ENCODE data around the gene LCP2.
A peak's percentile ranks its signal among the peaks of the same experiment; 100 is the strongest.

The LCP2 gene

DNA sequence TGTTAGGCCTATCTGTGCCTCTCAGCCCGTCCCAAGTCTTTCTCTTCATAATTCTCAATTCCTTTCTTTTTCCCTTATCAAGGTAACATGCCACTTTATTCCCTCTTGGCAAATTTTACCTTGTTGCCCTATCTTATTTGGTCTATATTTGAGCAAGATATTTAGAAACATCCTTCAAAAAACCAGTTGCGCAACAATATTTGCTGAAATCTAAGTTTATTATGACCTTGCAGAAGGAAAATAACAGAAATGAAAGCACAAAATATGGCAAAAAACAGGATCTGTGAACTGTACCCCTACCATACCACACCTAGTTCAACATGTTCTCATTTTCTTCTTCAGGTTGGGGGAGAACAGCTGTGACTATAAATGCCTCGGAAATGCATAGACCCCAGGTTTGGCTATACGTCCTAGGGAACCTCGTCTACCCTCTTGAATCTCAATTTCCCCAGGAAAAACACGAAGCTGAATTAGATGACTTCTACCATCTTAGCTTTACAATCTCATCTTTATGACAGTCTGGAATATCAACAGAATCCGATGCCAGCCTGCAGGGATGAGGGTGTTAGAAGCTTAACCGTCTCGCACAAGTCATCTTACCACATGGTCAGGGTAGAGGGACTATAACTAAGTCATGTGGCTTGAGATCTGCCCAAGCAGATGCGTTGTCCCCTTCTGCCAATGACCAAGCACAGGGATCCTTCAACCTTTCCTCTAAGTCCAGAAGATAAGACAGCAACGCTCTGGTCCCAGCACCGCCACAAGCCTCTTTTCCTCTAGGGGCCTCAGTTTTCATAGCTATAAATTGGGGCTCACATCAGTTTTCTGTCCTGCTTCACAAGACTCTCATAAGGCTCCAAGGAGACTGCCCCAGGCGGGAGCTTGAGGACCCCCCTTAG, 1.3 kb downstream of the LCP2 start:
- DNase-seq (ENCODE audit: low read depth), result no peak

- no peak for DNase-seq (ENCODE audit: low read depth)
These were observed 3.0 kb downstream of the LCP2 start for GRCh38 chr5:170294556-170294955.

- DNase-seq (ENCODE audit: low read depth), result no peak
These were observed 3.5 kb downstream of the LCP2 start for GRCh38 chr5:170294057-170294456.

DNA sequence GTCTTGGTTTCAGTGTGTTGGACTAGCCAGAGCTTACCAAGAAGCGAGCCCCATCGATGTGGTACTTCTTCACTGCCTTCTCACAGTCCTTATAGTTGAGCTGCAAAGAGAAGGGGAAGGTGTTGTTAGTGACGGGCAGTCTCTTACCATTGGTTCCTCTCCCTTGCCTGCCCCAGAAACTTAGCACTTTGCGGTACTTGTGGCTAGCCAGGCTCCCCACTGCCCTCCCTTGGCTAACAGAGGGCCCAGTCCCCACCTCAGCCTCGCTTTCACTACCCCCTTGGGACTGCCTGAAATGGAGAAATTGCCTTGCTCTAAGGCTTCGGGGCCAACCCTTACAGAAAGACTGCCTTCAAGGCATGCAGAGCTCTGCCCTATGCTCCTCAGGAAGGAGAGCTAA, 4.3 kb downstream of the LCP2 start:
- DNase-seq (ENCODE audit: low read depth), result no peak

DNA sequence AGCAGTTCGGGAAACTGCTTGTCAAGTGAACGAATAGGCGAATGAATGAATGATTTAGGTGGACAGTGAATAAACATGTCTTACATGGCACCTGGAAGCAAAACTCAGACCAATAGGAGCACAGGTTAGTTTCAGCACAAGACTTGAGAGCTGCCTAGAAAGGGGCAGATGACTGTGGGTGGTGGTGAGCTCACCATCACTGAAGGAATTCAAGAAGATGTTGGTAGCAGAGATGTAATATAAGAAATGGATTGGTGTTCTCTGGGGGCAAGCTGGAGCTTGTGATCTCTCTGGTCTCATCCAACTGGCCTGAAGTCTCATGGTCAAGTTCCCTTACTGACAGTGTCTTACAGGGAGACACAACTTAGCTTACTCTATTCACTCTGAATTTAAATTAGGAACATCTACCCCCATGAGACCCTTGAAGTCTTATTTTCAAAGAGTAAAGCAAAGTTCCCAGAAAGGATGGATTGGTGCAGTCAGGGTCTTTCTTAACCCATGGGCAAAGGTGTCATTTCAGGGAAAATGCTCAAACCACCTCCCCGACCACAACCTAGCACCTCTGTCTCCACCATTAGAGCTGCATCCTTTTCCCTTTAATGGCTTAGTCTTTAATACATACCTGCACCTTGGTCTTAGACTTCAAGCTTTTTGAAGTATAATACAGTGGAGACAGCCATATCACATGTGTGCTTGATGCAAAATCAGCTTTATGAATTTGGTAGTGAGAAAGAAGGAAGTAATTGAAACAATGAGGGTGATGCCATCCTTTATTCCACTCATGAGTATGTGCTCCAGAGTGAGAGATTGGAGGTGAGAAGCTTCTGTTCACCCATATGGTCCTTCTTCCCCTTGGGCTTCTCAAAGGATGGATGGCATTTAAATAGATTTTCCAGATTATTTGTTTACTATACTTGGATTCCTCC, 5.1 kb downstream of the LCP2 start:
- DNase-seq (ENCODE audit: low read depth), result no peak

DNA sequence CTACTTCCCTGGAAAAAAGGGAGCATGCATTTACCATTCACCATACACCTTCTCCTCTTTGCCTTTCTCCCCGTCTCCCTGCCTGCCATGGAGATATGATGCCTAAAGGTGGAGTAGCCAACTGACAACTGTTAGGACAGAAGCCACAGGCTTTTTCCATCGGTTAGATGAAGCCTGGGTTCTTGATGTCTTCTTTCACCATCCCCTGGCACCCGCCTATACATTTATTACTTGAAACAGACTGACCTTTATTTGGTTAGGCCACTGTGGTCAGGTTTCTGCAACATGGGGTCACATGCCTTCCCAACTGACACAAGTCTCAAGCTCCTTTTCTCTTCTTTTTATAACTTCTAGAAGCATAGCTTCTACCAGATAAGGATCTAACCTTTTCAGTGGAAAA, 7.1 kb downstream of the LCP2 start:
- no peak for DNase-seq (ENCODE audit: low read depth)

DNA sequence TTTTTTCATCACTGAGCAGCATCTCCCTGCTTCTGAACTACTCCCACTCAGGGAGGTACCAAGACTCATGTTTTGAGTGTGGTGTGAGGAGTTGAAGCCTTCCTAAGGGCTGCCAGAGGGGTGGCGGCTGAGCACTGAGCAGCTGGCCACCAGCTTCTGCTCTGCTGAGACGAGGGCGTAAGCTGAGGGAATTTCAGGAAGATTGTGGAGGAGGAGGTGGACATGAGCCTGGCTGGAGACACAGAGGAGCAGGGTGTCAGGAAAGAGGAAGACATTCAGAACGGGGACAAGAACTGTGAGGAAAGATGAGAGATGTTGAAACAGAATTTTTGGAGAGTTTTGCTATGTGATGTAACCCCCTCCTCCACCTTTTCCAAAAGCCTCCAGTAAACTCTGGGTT, 7.8 kb downstream of the LCP2 start:
- no peak for DNase-seq (ENCODE audit: low read depth)

DNA sequence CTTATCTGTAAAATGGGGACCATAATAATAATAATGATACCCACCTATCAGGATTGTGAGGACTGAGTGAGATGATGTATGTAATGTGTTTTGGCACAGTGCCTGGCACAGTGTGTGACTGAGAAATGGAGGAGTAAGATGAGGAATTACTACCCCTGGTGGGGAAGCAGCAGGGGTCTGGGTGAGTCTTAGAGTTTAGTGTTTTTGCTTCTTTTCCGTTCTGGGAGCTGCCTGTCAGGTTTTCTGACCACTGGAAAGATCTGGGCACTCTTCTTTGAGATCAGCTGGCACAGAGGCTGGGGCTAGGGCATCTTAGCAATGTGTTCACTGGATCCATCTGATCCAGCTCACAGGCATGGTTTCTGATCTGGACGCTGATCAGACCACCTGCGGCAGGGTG, 8.5 kb downstream of the LCP2 start:
- DNase-seq (ENCODE audit: low read depth), result no peak

- DNase-seq (ENCODE audit: low read depth), result no peak
These were observed 9.0 kb downstream of the LCP2 start for GRCh38 chr5:170288551-170288950.

- no peak for DNase-seq (ENCODE audit: low read depth)
These were observed 9.4 kb downstream of the LCP2 start for GRCh38 chr5:170288151-170288550.

DNA sequence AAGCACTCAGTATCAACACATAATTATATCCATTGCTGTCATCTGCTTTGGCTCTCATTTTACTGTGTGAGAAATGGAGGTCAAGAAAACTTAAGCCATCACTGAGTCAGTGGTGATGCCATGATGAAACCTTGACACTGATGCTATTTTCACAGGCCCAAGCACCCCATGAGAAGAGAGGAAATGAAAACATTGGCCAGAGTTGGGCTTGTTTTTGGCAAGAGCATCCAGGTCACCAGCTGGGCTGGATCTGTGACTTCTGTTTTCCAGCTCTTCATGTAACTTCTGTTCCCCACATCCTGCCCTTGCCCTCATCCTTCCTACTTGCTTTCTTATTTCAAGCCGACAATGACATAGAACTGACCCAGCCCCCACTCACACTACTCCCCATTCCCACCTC, 10.0 kb downstream of the LCP2 start:
- no peak for DNase-seq (ENCODE audit: low read depth)

GRCh38 chr5:170286386-170286925, 11.1 kb downstream of the LCP2 start:
- DNase-seq (ENCODE audit: low read depth), result no peak

GRCh38 chr5:170285181-170285580, 12.4 kb downstream of the LCP2 start:
- DNase-seq (ENCODE audit: low read depth), result no peak

DNA sequence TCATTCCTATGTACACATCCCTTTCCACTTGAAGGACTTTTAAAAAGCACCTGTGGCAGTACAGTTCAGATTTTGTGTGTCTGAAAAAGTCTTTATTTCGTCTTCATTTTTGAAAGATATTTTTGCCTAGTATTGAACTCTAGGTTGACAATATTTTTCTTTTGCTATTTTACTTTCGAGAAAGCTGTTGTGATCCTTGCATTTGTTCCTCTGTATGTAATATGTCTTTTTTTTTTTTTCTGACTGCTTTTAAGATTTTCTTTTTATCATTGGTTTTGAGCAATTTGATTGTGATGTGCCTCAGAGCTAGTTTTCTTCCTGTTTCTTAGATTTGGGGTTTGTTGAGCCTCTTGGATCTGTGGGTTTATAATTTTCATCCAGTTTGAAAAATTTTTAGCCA, 13.3 kb downstream of the LCP2 start:
- no peak for DNase-seq (ENCODE audit: low read depth)

DNA sequence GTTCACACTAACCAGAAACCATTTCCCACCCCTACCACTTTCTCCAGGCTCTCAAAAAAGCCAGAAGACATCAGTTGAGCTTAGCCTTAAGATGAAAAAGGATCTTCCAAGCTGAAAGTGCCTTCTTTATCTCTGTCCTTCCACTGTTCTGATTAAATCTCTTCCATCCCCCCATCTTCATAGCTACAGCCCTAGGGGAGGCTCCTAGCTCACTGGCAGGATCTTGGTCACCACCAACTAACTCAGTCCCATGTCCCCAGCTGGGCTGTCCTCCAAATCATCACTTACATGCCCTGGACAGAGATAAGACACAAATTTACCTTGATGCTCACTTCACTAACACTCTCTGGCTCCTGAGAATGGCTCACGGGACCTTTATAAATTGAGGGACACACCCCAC, 14.3 kb downstream of the LCP2 start:
- no peak for DNase-seq (ENCODE audit: low read depth)

GRCh38 chr5:170280011-170280493, 17.5 kb downstream of the LCP2 start:
- DNase-seq (ENCODE audit: low read depth), result no peak

DNA sequence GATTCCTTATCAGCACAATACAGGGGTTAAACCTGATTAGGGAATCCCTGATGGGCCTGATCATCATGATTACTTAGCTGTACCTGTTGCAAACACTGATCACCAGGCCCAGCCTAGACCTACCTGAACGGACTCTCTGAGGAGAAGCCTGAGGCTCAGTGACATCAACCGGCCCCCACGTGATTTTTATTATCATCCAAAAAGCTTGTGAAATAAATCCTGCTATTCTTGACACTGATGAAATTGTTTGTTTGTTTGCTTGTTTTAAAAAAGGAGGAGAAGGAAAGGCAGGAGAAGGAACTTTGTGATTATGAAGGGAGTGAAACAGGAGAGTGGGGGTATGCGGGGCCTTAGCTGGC, 18.1 kb downstream of the LCP2 start:
- no peak for DNase-seq (ENCODE audit: low read depth)

DNA sequence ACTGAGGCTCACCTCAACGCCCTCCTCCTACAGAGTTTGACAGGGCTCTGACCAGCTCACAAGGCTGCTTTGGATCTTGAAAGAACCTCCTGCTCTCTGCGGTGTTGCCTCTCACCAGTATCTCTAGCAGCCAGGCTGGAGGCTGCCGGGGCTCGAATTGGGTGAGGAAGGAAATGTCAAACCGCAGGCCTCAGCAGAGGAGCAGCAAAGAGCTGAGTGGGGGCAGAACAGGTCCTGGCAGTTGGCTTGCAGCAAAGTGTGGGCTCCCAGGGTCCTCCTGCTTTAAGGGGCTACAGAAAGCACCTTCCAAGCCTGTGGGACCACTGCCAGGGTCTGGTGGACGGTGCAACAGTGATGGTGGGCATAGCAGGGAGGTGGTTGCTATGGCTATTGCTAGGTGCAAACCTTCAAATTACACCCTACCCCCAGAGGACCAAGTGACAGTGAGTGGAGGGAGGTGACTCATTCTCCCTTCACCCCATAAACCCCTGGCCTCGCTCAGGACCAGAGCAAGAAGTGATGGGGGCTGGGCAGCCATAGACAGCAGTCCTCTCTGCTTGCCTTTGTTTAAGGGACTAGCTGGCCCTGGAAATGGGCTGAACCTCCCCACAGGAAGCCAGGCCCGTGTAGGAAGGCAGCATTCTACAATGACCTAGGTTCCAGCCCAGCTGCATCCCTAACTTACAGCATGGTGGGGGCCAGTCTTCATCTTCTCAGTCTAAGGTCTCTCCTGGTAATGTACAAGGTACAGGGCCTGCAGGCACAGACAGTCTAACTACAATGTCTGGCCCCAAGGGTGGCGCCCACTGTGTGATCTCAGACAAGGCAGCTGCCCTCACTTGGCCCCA, 18.7 kb downstream of the LCP2 start:
- peak; percentile 85 for DNase-seq (ENCODE audit: low read depth)

DNA sequence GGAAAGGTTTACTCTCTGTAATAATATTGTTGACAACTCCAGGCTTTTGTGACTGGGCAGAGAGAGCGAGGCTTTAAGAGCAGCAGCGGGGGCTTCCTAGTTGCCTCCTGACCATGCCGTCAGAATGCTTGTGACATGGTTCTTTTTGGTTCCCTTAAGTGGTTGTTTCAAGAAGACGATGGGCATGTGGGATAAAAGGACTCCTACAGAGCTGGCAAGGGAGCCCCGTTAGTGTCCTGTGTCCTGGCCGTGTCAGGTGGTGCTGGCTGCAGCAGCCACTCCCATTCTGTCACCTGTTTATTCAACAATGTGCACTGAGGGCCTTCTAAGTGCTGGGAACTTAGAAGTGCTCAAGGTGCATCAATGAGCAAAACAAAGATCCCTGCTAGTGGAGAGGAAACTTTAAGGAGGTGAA, 19.7 kb downstream of the LCP2 start:
- DNase-seq (ENCODE audit: low read depth), result no peak

GRCh38 chr5:170276140-170276539, 21.4 kb downstream of the LCP2 start:
- no peak for DNase-seq (ENCODE audit: low read depth)

GRCh38 chr5:170275376-170275994, 22.1 kb downstream of the LCP2 start:
- no peak for DNase-seq (ENCODE audit: low read depth)
